IMR-90 (cell line): ENCODE data around the gene EMC9.

ENCODE experiments used
- BHLHE40 ChIP-seq: fragments of 150-350 bp; IDR thresholded peaks from 2 replicates; pipeline ENCODE4 v1.6.1; 2016; ENCODE audit warnings: mild to moderate bottlenecking, low read depth, low read length
- CEBPB ChIP-seq: IDR thresholded peaks from 2 replicates; pipeline ENCODE4 v1.6.1; 2012; ENCODE audit warnings: low read depth, low read length, improper control_type of control experiment
- CTCF ChIP-seq: conservative IDR thresholded peaks from 2 replicates; pipeline ENCODE4 v1.5.1; 2012; ENCODE audit warnings: mild to moderate bottlenecking, low read depth, low read length, improper control_type of control experiment
- ELK1 ChIP-seq: fragments of 150-350 bp; IDR thresholded peaks from 2 replicates; pipeline ENCODE4 v1.6.1; 2016; ENCODE audit warnings: low read depth, mild to moderate bottlenecking, low read length, moderate library complexity, borderline replicate concordance
- MAFK ChIP-seq: IDR thresholded peaks from 2 replicates; pipeline ENCODE4 v1.6.1; 2012; ENCODE audit warnings: low read depth, low read length, improper control_type of control experiment
- MAZ ChIP-seq: IDR thresholded peaks from 2 replicates; pipeline ENCODE4 v1.6.1; 2012; ENCODE audit warnings: low read depth, mild to moderate bottlenecking, low read length, improper control_type of control experiment, moderate library complexity, borderline replicate concordance
- MXI1 ChIP-seq: IDR thresholded peaks from 2 replicates; pipeline ENCODE4 v1.6.1; 2012; ENCODE audit warnings: low read depth, mild to moderate bottlenecking, low read length, moderate library complexity, borderline replicate concordance
- NFE2L2 ChIP-seq: fragments of 150-350 bp; IDR thresholded peaks from 2 replicates; pipeline ENCODE4 v1.6.1; 2016; ENCODE audit warnings: low read depth, mild to moderate bottlenecking, low read length
- POLR2A ChIP-seq: IDR thresholded peaks from 2 replicates; pipeline ENCODE4 v1.6.1; 2012; ENCODE audit warnings: mild to moderate bottlenecking, low read depth, low read length
- RAD21 ChIP-seq: IDR thresholded peaks from 2 replicates; pipeline ENCODE4 v1.6.1; 2012; ENCODE audit warnings: low read length, improper control_type of control experiment
- RCOR1 ChIP-seq: IDR thresholded peaks from 2 replicates; pipeline ENCODE4 v1.6.1; 2012; ENCODE audit warnings: mild to moderate bottlenecking, low read length, improper control_type of control experiment; ENCODE audit not compliant: insufficient replicate concordance
- RFX5 ChIP-seq: IDR thresholded peaks from 2 replicates; pipeline ENCODE4 v1.8.0; 2012; ENCODE audit warnings: low read depth, mild to moderate bottlenecking, low read length, moderate library complexity
- SMC3 ChIP-seq: fragments of 150-350 bp; IDR thresholded peaks from 2 replicates; pipeline ENCODE4 v1.6.1; 2016; ENCODE audit warnings: low read depth, mild to moderate bottlenecking, antibody characterized with exemption, low read length, moderate library complexity
- USF2 ChIP-seq: fragments of 150-350 bp; IDR thresholded peaks from 2 replicates; pipeline ENCODE4 v1.6.1; 2017; ENCODE audit warnings: mild to moderate bottlenecking, antibody characterized with exemption, low read length, low read depth

GRCh38 chr14:24119691-24120090, 21.7 kb downstream of the EMC9 start:
- TF ChIP-seq CTCF (no peak), POLR2A (no peak), USF2 (no peak), RAD21 (no peak), MAFK (no peak), RCOR1 (no peak), MAZ (no peak), BHLHE40 (no peak), MXI1 (no peak), NFE2L2 (no peak), SMC3 (no peak), CEBPB (no peak), ELK1 (no peak), RFX5 (no peak)
